Esophagus squamous epithelium (tissue), 5 donors: ENCODE measurements around the gene DNAJB7. TPM values are rescaled to one million over a fixed set of nuclear protein-coding genes. Genes with fewer than 3 reads are reported as not detected.

ENCODE experiments used
- DNase-seq: peaks from one replicate; lab custom pipeline; 2025; lab: John Stamatoyannopoulos, UW
- H3K27ac ChIP-seq, 4 donors: fragments of 200-600 bp; sonication (generic); one replicate each; pipeline ENCODE4 v1.5.1; 2016 to 2019; ENCODE audit warnings: mild to moderate bottlenecking in 1 of 4
- H3K27me3 ChIP-seq, 4 donors: fragments of 200-600 bp; sonication (generic); 1 replicate in 3 of 4; 2 replicates in 1 of 4; pipeline versions ENCODE4 v1.5.1 to v1.6.0; 2017 to 2021; ENCODE audit warnings: antibody characterized with exemption in 1 of 4
- H3K36me3 ChIP-seq, 3 donors: fragments of 200-600 bp; sonication (generic); one replicate each; pipeline ENCODE4 v1.5.1; 2016 to 2019
- H3K4me1 ChIP-seq, 3 donors: fragments of 200-600 bp; sonication (generic); one replicate each; pipeline ENCODE4 v1.5.1; 2017 to 2019
- H3K4me3 ChIP-seq, 4 donors: fragments of 200-600 bp; sonication (generic); 1 replicate in 3 of 4; 2 replicates in 1 of 4; pipeline ENCODE4 v1.5.1; 2016 to 2019; ENCODE audit warnings: mild to moderate bottlenecking in 2 of 4, moderate library complexity in 1 of 4
- H3K9me3 ChIP-seq, 3 donors: fragments of 200-600 bp; sonication (generic); one replicate each; pipeline ENCODE4 v1.5.1; 2016 to 2019
- POLR2A ChIP-seq, 4 donors: fragments of 450-650 bp; IDR thresholded peaks; one replicate each; pipeline ENCODE4 v1.6.1; 2017; ENCODE audit warnings: antibody characterized with exemption in 4 of 4, mild to moderate bottlenecking in 4 of 4, moderate library complexity in 3 of 4
- WGBS, 2 donors: methylation state at CpG; one replicate each; pipeline ENCODE4 v1.1.5; 2018; 5-methylcytosine and 5-hydroxymethylcytosine counted together
- intact Hi-C: fragments of 100-400 bp; cut with DNase I; formaldehyde crosslinking; loops from one replicate; pipeline ENCODE4 v1.15.0; 2022
- total RNA-seq, 4 donors: library from RNA; depleted of rRNA; stranded (reverse); fragments of >200 nt; gene quantifications; one replicate each; pipeline ENCODE4 v1.1.0, GENCODE V29; 2016
- TF ChIP-seq, protein P1 (sequence below), 6 experiments: fragments of 450-650 bp in 4 of 6; fragments of 200-600 bp in 2 of 6; sonication (generic) in 2 of 6; IDR thresholded peaks; one replicate each; pipeline ENCODE4 v1.5.1; 2016 to 2019; ENCODE audit warnings: antibody characterized with exemption in 6 of 6, mild to moderate bottlenecking in 4 of 6, moderate library complexity in 4 of 6
- donor health status: DM: yes; HTN: yes; CAD: no.

DNAJB7 gene
- total RNA-seq, 4 donors from 2014 or later = not detected

GRCh38 chr22:40857309-40857855, 4.5 kb downstream of the DNAJB7 start:
- TF ChIP-seq POLR2A (IDR thresholded peaks at IDR 0.05) = no peak
- TF ChIP-seq, protein P1, sequence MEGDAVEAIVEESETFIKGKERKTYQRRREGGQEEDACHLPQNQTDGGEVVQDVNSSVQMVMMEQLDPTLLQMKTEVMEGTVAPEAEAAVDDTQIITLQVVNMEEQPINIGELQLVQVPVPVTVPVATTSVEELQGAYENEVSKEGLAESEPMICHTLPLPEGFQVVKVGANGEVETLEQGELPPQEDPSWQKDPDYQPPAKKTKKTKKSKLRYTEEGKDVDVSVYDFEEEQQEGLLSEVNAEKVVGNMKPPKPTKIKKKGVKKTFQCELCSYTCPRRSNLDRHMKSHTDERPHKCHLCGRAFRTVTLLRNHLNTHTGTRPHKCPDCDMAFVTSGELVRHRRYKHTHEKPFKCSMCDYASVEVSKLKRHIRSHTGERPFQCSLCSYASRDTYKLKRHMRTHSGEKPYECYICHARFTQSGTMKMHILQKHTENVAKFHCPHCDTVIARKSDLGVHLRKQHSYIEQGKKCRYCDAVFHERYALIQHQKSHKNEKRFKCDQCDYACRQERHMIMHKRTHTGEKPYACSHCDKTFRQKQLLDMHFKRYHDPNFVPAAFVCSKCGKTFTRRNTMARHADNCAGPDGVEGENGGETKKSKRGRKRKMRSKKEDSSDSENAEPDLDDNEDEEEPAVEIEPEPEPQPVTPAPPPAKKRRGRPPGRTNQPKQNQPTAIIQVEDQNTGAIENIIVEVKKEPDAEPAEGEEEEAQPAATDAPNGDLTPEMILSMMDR (IDR thresholded peaks at IDR 0.05) = no peak
- peak overlapping the region; percentile 93 to 99 (median 96) for H3K27ac ChIP-seq
- no peak for DNase-seq
- no peaks in the 10 kb centered on the region for H3K27me3 ChIP-seq
- peak overlapping the region; percentile 72 to 91 (median 85) for H3K4me3 ChIP-seq
- H3K9me3 ChIP-seq = no peaks in the 10 kb centered on the region
- intact Hi-C loops = no loop called here
- H3K4me1 ChIP-seq = peaks cover 14 to 52% (median 37%) of the 10 kb centered on the region in 3 donors
- WGBS, 2 donors = 4 to 8% methylated on average over 12 to 15 of the region's 18 CpGs
- peaks cover 0 to 22% (median 0%) of the 10 kb centered on the region in 3 donors for H3K36me3 ChIP-seq

DNA sequence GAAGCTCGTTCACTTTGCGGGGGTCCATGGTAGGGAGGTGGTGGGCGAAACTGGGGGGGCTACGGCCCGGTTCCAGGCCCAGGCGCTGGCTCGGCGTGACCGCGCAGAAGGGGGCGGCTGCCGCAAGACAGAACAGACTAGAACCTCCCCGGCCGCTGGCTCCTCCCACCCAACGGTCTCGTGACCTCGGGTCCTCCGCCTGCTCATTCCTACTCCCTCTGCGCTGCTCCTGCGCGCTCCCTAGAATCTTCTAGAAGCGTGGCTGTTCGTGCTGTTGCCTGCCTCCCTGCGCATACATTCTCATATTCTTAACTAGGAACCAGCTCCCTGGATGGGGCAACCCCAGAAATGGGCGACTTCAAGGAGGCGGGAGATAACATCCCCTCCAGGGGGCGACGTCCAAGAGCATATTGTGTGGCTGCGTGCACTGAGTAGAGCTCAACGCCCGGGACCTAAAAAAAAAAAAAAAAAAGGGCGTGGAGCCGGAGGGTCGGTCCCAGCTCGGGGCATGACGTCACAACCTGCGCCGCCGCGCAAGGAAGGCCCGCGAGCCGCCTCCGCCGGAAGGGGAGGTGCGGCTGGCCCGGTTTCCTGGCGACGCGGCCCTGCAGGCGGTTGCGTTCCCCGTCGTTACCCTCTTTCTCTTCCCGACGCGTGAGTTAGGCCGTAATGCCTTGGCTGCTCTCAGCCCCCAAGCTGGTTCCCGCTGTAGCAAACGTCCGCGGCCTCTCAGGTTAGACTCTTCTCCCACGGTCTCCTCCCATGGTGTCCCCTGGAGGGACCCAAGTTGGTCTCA, 5.2 kb downstream of the DNAJB7 start, which contains the start of the genes ST13 and XPNPEP3:
Gene ST13, minus strand, starts transcription at position 127 of the 796 bp plus-strand sequence. Its CDS starts 99 bp downstream, at position 28.
Gene XPNPEP3, plus strand, starts transcription at position 636 of the 796 bp plus-strand sequence. Its CDS starts 34 bp downstream, at position 670.
- Histone ChIP-seq H3K36me3 (peaks cover 0 to 16% (median 0%) of the 10 kb centered on the region in 3 donors), H3K9me3 (no peaks in the 10 kb centered on the region), H3K27ac (peak within 1 kb of the TSS; percentile 93 to 99 (median 96)), H3K27me3 (no peaks in the 10 kb centered on the region), H3K4me1 (peaks cover 14 to 58% (median 40%) of the 10 kb centered on the region in 3 donors), H3K4me3 (peak within 1 kb of the TSS; percentile 72 to 91 (median 85))
- intact Hi-C loops = no loop called here
- WGBS, 2 donors = 0 to 3% methylated on average over 7 to 20 of the region's 63 CpGs
- TF ChIP-seq, protein P1 (IDR thresholded peaks at IDR 0.05) = peak in 3 of 6 experiments; percentile 3 to 29 (median 6)
- TF ChIP-seq POLR2A (IDR thresholded peaks at IDR 0.05) = peak in 2 of 4 donors; percentile 61 to 77
- peak; percentile 81 for DNase-seq

- H3K27ac ChIP-seq = peak overlapping the region; percentile 93 to 99 (median 96)
- peak overlapping the region; percentile 72 to 91 (median 85) for H3K4me3 ChIP-seq
- intact Hi-C loops = no loop called here
- 0% methylated on average over 15 of the region's 29 CpGs for WGBS, 2 donors
- TF ChIP-seq, protein P1 (IDR thresholded peaks at IDR 0.05) = no peak
- TF ChIP-seq POLR2A (IDR thresholded peaks at IDR 0.05) = no peak
- H3K36me3 ChIP-seq = peaks cover 0 to 10% (median 0%) of the 10 kb centered on the region in 3 donors
- H3K9me3 ChIP-seq = no peaks in the 10 kb centered on the region
- peaks cover 14 to 65% (median 40%) of the 10 kb centered on the region in 3 donors for H3K4me1 ChIP-seq
- no peaks in the 10 kb centered on the region for H3K27me3 ChIP-seq
- no peak for DNase-seq
Measured at GRCh38 chr22:40855979-40856512, 5.9 kb downstream of the DNAJB7 start.

- H3K9me3 ChIP-seq = no peaks in the 10 kb centered on the region
- peak overlapping the region; percentile 93 to 99 (median 96) for H3K27ac ChIP-seq
- peak overlapping the region; percentile 72 to 91 (median 85) for H3K4me3 ChIP-seq
- no peak for DNase-seq
- peaks cover 14 to 67% (median 40%) of the 10 kb centered on the region in 3 donors for H3K4me1 ChIP-seq
- peaks cover 0 to 13% (median 0%) of the 10 kb centered on the region in 3 donors for H3K36me3 ChIP-seq
- H3K27me3 ChIP-seq = no peaks in the 10 kb centered on the region
- no peak for TF ChIP-seq POLR2A (IDR thresholded peaks at IDR 0.05)
- TF ChIP-seq, protein P1 (IDR thresholded peaks at IDR 0.05) = no peak
- 21 to 23% methylated on average over 20 of the region's 20 CpGs for WGBS, 2 donors
- intact Hi-C loops = no loop called here
Measured at GRCh38 chr22:40855071-40855978, 6.6 kb downstream of the DNAJB7 start.
